ENCODE data around the gene F13A1.

GRCh38 chr6:6123803-6124202 lies 196.7 kb downstream of the F13A1 start:
- TF ChIP-seq CTCF (IDR thresholded peaks at IDR 0.05), result no peak
- no peak for TF ChIP-seq POLR2A (IDR thresholded peaks at IDR 0.05)

Measured in vagina (tissue), 2 donors.